ENCODE results near the gene TMEM119. TPM values are rescaled to one million over a fixed set of nuclear protein-coding genes. Genes with fewer than 3 reads are reported as not detected.

TMEM119 gene
- total and polyA plus RNA-seq, 9 of the 15 experiments (the other 6 are each of a cell fraction or from before 2014, with no cell fraction given): 0.18 TPM; not detected in 8

GRCh38 chr12:108633534-108634248 lies 35.8 kb upstream of the TMEM119 start, which contains the start of gene SELPLG (continued):
- TF ChIP-seq HLTF (IDR thresholded peaks at IDR 0.05) (no peak), ELF4 (CRISPR knock-in tag; IDR thresholded peaks at IDR 0.05) (no peak), L3MBTL2 (IDR thresholded peaks at IDR 0.05) (peak; percentile 73), RBBP5 (IDR thresholded peaks at IDR 0.05; ENCODE audit: borderline replicate concordance, insufficient read depth, low read length, poor library complexity, severe bottlenecking) (no peak), ZFX (CRISPR knock-in tag; IDR thresholded peaks at IDR 0.05) (peak; percentile 72), ZNF583 (CRISPR knock-in tag; IDR thresholded peaks at IDR 0.05) (peak; percentile 88), XRCC3 (IDR thresholded peaks at IDR 0.05) (no peak), PTRF (tag; IDR thresholded peaks at IDR 0.05) (no peak), THRB (CRISPR knock-in tag; conservative IDR thresholded peaks at IDR 0.05) (no peak), ARID3A (IDR thresholded peaks at IDR 0.05; ENCODE audit: borderline replicate concordance, low read depth, low read length) (no peak), ASH1L (IDR thresholded peaks at IDR 0.05; ENCODE audit: borderline replicate concordance, low read depth, partially characterized antibody) (no peak), CBFB (CRISPR knock-in tag; IDR thresholded peaks at IDR 0.05) (no peak), CREB3 (tag; conservative IDR thresholded peaks at IDR 0.05; ENCODE audit: low read depth) (peak; percentile 78; the same call in 1 of the 2 replicates), C11orf30 (IDR thresholded peaks at IDR 0.05; ENCODE audit: low read depth) (no peak; the same call in 1 of the 2 replicates), ZBTB26 (CRISPR knock-in tag; IDR thresholded peaks at IDR 0.05) (no peak), HNRNPL (IDR thresholded peaks at IDR 0.05; ENCODE audit: low read depth, low read length) (no peak), MTA2 (IDR thresholded peaks at IDR 0.05; ENCODE audit: low read depth) (no peak), TCF15 (CRISPR knock-in tag; IDR thresholded peaks at IDR 0.05) (no peak), KDM1A (IDR thresholded peaks at IDR 0.05) (no peak), ZNF79 (CRISPR knock-in tag; IDR thresholded peaks at IDR 0.05; ENCODE audit: low read depth) (0 out of 2 replicates have a peak, but pooled peaks have one; percentile 19), IRF9 (tag; IDR thresholded peaks at IDR 0.05) (no peak), NUFIP1 (IDR thresholded peaks at IDR 0.05; ENCODE audit: partially characterized antibody) (no peak)
